ENCODE data around the gene BFSP2.
"Not testable (repeated sequence)": the region's sequence is repeated elsewhere in the genome, so short reads cannot be mapped to it uniquely, and the experiment has no call there.

Gene BFSP2

GRCh38 chr3:133460809-133461208 is 61.0 kb downstream of the BFSP2 start:
- DNase-seq, result no peak

DNA sequence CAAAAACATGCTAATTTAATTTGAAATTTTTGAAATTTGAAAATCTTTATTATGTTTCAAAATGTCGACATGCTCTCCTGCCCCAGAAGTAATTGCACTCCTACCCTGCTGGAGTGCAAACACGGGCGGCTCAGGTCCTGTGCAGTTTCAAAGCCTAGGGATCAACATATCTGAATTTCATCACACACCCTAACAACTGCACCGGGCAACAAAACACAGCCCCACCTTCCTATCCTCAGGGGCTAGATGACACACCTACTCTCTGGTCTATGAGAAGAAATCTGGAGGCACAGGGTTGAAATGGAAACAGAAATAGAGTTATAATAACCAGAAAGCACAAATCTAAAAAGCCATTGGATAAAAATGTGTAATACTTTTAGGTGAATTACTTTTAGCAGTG is 61.4 kb downstream of the BFSP2 start:
- DNase-seq, result no peak

GRCh38 chr3:133463347-133463860 is 63.5 kb downstream of the BFSP2 start:
- no peak for DNase-seq

DNA sequence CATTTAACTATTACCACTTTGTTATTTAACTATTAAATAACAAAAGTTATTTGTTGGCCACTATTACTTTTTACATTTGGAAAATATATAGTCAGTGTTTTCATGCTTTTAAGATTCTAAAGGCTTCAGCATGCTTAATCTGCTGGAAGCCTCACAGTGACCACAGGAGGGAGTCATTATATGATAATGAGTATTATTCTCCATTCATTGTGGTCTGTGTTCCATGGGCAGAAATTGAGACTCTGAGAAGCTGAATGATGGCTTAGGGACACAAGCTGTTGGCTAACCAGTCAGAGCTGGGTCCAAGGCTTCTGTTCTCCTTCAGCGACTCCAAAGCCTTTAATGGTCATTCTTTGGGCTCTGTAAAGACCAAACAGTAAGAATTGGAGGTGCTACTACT is 64.7 kb downstream of the BFSP2 start:
- DNase-seq, result no peak

GRCh38 chr3:133466531-133467386 is 66.9 kb downstream of the BFSP2 start:
- no peak for DNase-seq

DNA sequence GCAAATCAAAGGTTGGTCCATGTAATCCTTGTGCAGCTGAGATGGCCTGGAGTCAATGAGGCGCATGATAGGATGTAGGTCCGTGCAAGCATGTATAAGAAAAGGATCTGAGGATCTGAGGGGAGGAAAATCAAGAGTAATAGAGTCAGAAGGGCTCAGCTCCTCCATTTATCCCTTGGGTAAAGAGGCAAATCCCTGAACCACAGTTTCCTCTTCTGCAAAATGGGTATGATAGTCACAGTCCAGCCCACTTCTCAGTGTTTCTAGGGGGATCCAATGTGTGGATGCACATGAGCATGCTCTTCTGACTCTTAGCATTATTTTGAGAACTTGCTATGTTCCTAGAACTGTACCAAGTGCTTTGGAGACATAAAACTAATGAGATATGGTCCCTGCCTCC is 67.9 kb downstream of the BFSP2 start:
- no peak for DNase-seq

- DNase-seq, result no peak
Measured at GRCh38 chr3:133468251-133468721, 68.4 kb downstream of the BFSP2 start.

DNA sequence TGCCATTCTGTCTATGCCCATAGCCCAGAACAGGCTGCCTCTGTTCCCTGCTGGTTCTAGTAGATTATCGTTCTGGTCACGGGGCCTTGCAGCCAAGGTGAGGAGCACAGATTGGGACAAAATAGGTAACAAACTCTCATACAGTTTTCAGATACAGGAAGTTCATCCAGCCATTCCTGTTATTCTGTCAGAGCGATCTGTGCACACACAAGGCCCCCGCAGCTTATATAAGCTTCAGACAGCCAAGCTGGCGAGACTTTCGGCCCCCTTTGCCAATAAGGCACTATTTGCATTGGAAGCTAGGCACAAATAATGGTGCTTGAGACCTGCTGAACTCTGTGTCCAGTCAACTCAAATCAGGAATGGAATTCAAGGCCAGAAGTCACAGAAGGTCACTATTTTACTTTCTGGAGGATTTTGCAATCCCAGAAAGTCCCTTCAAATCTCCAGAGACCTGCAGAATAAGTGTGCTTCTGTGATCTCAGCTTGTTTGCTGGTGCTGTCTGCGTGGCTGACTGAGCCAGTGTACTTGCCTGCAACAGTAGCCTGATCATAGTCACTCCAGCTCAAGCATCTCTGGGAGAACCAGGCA is 69.4 kb downstream of the BFSP2 start:
- no peak for DNase-seq

DNA sequence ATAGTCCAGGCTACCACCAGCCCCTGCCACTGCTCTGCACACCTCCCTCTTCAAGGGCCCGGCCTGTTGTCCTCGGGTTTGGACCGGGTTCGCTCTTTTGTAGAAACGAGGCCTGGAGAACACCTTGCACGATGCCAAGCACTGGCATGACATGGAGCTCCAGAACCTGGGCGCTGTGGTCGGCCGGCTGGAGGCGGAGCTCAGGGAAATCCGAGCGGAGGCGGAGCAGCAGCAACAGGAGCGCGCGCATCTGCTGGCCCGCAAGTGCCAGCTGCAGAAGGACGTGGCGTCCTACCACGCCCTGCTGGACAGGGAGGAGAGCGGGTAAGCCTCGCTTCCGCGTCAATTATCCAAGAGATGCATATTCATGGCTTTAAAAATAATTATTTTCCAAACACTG is 72.4 kb downstream of the BFSP2 start:
- DNase-seq, result no peak

DNA sequence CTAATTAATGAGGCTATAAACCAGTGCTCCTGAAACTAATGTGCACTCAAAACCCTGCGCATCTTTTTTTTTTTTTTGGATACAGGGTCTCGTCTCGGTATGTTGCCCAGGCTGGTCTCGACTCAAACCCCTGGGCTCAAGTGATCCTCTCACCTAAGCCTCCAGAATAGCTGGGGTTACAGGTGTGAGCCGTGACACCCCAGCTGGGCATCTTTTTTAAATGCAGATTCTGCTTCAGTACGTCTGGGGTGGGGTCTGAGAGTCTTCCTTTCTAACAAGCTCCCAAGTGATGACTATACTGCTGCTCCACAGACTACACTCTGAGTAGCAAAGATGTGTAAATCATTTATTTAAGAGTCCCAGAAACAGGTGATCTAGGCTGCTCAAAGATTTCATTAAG is 73.0 kb downstream of the BFSP2 start:
- no peak for DNase-seq

- not testable (repeated sequence) for DNase-seq
Measured at GRCh38 chr3:133473472-133474191, 73.8 kb downstream of the BFSP2 start.

DNA sequence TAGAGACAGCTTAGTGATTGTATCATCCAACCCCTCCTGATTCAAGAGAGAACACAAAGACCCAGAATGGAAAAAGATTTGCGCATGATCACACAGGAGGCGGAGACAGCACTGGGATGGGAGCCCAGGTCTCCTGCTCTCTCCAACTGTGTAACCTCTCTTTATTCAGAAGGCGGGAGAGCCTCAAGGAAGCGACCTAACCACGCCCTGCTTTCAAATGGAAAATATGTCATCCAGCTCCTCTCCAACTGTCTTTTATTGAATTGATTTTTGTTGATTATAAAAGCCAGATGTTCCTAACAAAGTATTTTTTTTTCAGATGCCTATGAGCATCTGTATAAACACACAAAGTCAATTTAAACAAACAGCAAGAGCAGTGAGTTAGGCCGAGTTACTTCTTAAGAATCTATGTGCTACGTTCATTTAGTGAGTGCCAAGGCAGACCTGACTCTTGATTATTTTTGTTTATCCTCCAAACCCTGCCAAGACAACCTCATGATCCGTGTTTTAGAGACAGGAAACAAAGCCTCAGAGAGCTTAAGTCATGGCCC is 74.5 kb downstream of the BFSP2 start:
- DNase-seq, result no peak

GRCh38 chr3:133474817-133475216 is 75.0 kb downstream of the BFSP2 start:
- no peak for DNase-seq

GRCh38 chr3:133475245-133476010 is 75.6 kb downstream of the BFSP2 start:
- DNase-seq, result no peak

DNA sequence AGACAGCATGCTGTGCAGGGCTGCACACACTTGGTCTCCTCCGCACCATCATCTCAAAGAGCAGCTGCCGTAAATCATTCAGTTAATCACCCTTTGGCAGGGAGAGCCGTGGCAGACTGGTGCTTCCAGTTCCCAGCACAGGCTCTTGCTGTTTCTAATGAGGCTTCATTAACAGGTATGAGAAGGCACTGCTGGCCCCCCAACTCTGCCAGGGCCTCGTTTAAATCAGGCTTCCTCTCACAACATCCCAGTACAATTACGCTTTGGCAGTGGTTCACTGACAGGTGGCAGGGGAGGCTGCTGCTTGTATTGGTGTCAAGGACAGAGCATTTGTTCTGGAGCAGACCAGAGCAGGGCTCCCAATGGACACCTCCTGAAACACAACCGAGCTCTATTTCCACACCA is 77.1 kb downstream of the BFSP2 start:
- DNase-seq, result no peak

GRCh38 chr3:133477487-133477886 is 77.6 kb downstream of the BFSP2 start:
- DNase-seq, result no peak

GRCh38 chr3:133478624-133479023 is 78.8 kb downstream of the BFSP2 start:
- no peak for DNase-seq

DNA sequence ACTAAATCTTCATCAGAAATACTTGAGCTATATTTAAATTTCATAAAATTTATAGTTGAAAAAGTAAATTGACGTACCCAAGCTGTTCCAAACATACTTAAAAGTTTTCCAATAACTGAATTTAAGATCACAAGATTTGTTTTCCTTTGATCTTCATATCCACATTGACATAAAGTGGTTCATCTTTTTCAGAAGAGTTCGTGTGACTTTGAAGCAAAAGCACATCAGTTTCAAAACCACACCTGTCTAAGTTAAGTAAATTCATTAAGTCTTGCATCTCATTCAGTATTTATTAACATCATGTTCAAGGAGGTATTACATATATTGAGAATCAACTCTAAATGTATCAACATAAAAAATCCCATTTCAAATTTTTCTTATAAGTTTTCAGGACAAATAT is 79.5 kb downstream of the BFSP2 start:
- no peak for DNase-seq

DNA sequence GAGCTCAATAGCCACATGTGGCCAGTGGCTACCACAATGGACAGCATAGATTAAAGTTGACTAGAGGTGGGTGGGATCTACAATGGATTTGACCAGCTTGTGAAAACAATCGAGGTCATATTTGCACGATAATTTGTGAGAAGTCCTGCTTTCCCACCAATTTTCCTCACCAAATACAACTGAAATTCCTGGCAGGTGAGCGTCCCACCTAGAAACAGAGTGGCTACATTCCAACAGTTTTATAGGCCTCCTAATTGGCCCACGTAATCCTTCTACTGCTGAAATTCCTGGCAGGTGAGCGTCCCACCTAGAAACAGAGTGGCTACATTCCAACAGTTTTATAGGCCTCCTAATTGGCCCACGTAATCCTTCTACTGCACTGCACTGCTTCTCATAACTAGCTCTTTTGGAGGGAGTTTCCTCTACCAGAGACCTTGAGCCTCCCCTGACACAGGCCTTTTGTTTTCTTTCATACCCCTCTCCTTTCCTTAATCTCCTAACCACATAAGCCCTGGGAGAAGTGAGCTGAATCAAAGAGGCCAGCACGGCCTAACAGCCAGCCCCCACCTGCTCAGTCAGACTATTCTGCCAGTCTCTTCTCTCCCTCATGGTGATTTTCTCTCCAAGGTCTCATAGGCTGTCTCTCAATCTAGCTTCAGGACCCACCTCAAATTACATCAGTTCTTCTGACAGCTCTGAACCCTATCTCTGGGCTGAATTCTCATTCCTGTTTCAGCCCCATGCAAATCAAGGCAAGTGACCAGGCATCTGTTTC is 80.2 kb downstream of the BFSP2 start:
- no peak for DNase-seq

GRCh38 chr3:133482474-133482873 is 82.6 kb downstream of the BFSP2 start:
- DNase-seq, result not testable (repeated sequence)

GRCh38 chr3:133486658-133487057 is 86.8 kb downstream of the BFSP2 start:
- DNase-seq, result no peak

GRCh38 chr3:133487204-133487603 is 87.3 kb downstream of the BFSP2 start:
- no peak for DNase-seq
